HEK293 (cell line): Measurements from ENCODE around the gene TAF1D.
"Not testable (repeated sequence)": the region's sequence is repeated elsewhere in the genome, so short reads cannot be mapped to it uniquely, and the experiment has no call there.

Source experiments
- CTCF ChIA-PET: fragments of 350-600 bp; formaldehyde crosslinking; extraction: SDS; loops from one replicate; lab custom pipeline; 2021; ENCODE audit warnings: antibody characterized with exemption; lab: Yijun Ruan, JAX
- POLR2A ChIA-PET: fragments of 300-600 bp; formaldehyde crosslinking; extraction: SDS; loops from one replicate; lab custom pipeline; 2020; ENCODE audit warnings: antibody characterized with exemption, inconsistent platforms; lab: Yijun Ruan, JAX
- H3K27ac ChIP-seq: fragments of 200-500 bp; sonication (Bioruptor generic); 2 replicates; pipeline ENCODE4 v1.5.1; 2014; ENCODE audit warnings: low read depth, low read length, control low read depth, inconsistent platforms; ENCODE audit errors: extremely low read depth
- H3K36me3 ChIP-seq, 2 experiments: fragments of 200-500 bp in 1 of 2; sonication (Bioruptor generic) in 1 of 2; 1 replicate in 1 of 2; 2 replicates in 1 of 2; pipeline ENCODE4 v1.5.1; 2014 to 2017; ENCODE audit warnings: inconsistent platforms in 2 of 2, low read length in 2 of 2; ENCODE audit not compliant: control insufficient read depth in 2 of 2, insufficient read depth in 1 of 2
- H3K4me1 ChIP-seq: fragments of 200-500 bp; sonication (Bioruptor generic); 2 replicates; pipeline ENCODE4 v1.5.1; 2014; ENCODE audit warnings: mild to moderate bottlenecking, low read length, inconsistent platforms; ENCODE audit not compliant: control insufficient read depth, insufficient read depth
- H3K4me3 ChIP-seq: 2 replicates; pipeline ENCODE4 v1.5.1; 2011; ENCODE audit warnings: low read depth, mild to moderate bottlenecking, control low read depth, low read length, moderate library complexity
- H3K9me3 ChIP-seq: fragments of 200-500 bp; sonication (Bioruptor generic); 2 replicates; pipeline ENCODE4 v1.5.1; 2014; ENCODE audit warnings: low read depth, low read length, inconsistent platforms; ENCODE audit not compliant: control insufficient read depth, insufficient read depth
- GFI1B ChIP-seq: fragments of 450-650 bp; formaldehyde crosslinking; IDR thresholded peaks from 2 replicates; pipeline ENCODE4 v1.5.1; 2016; ENCODE audit warnings: missing biosample characterization, missing genetic modification characterization
- KLF10 ChIP-seq: fragments of 450-650 bp; IDR thresholded peaks from 2 replicates; pipeline ENCODE4 v1.5.1; 2018; ENCODE audit warnings: missing biosample characterization, mild to moderate bottlenecking, missing genetic modification characterization
- SCRT2 ChIP-seq: fragments of 450-650 bp; formaldehyde crosslinking; IDR thresholded peaks from 2 replicates; pipeline ENCODE4 v1.5.1; 2016; ENCODE audit warnings: missing biosample characterization, missing genetic modification characterization
- WT1 ChIP-seq: fragments of 450-650 bp; formaldehyde crosslinking; IDR thresholded peaks from 2 replicates; pipeline ENCODE4 v1.5.1; 2016; ENCODE audit warnings: missing biosample characterization, missing genetic modification characterization
- ZBTB1 ChIP-seq: fragments of 450-650 bp; formaldehyde crosslinking; IDR thresholded peaks from 2 replicates; pipeline ENCODE4 v1.5.1; 2016; ENCODE audit warnings: missing biosample characterization, missing genetic modification characterization
- ZBTB48 ChIP-seq: fragments of 450-650 bp; formaldehyde crosslinking; IDR thresholded peaks from 2 replicates; pipeline ENCODE4 v1.5.1; 2016; ENCODE audit warnings: missing biosample characterization, missing genetic modification characterization
- ZBTB8A ChIP-seq: fragments of 450-650 bp; formaldehyde crosslinking; IDR thresholded peaks from 2 replicates; pipeline ENCODE4 v1.5.1; 2016; ENCODE audit warnings: missing biosample characterization, missing genetic modification characterization
- ZFHX2 ChIP-seq: fragments of 450-650 bp; formaldehyde crosslinking; conservative IDR thresholded peaks from 2 replicates; pipeline ENCODE4 v1.5.1; 2016; ENCODE audit warnings: missing biosample characterization, missing genetic modification characterization
- ZIC2 ChIP-seq: fragments of 450-650 bp; formaldehyde crosslinking; IDR thresholded peaks from 2 replicates; pipeline ENCODE4 v1.5.1; 2016; ENCODE audit warnings: missing biosample characterization, missing genetic modification characterization
- ZNF146 ChIP-seq: fragments of 450-650 bp; formaldehyde crosslinking; IDR thresholded peaks from 2 replicates; pipeline ENCODE4 v1.5.1; 2016; ENCODE audit warnings: missing biosample characterization, missing genetic modification characterization
- ZNF521 ChIP-seq: fragments of 450-650 bp; formaldehyde crosslinking; IDR thresholded peaks from 2 replicates; pipeline ENCODE4 v1.5.1; 2017; ENCODE audit warnings: missing biosample characterization, mild to moderate bottlenecking, missing genetic modification characterization
- TF ChIP-seq, protein P1 (sequence below): fragments of 450-650 bp; formaldehyde crosslinking; IDR thresholded peaks from 2 replicates; pipeline ENCODE4 v1.5.1; 2017; ENCODE audit warnings: missing biosample characterization, missing genetic modification characterization
- TF ChIP-seq, protein P2 (sequence below): fragments of 450-650 bp; formaldehyde crosslinking; IDR thresholded peaks from 2 replicates; pipeline ENCODE4 v1.5.1; 2017; ENCODE audit warnings: missing biosample characterization, missing genetic modification characterization
- TF ChIP-seq, protein P3 (sequence below): fragments of 450-650 bp; formaldehyde crosslinking; IDR thresholded peaks from 2 replicates; pipeline ENCODE4 v1.5.1; 2016; ENCODE audit warnings: missing biosample characterization, missing genetic modification characterization
- TF ChIP-seq, protein P4 (sequence below): fragments of 450-650 bp; formaldehyde crosslinking; IDR thresholded peaks from 2 replicates; pipeline ENCODE4 v1.5.1; 2016; ENCODE audit warnings: missing biosample characterization, missing genetic modification characterization, borderline replicate concordance

Gene TAF1D

DNA sequence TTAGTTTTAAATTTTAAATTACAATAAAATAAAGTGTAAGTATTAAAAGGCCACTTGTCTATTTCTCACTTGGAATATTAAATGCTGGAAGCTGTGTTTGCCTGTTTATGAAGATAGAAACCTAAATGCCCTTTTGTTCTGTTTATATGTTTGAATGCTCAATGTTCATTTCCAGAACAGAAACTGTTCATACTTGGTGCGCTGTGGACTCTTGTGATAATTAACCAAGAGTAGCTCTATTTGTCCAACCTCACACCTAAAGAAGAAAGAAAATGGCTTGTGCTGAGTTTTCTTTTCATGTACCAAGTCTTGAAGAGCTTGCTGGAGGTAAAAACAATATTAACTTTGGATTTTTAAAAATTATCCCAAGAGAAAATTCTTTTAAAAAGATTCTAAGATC lies 5.8 kb upstream of the TAF1D start (continued):
- TF ChIP-seq, protein P1, sequence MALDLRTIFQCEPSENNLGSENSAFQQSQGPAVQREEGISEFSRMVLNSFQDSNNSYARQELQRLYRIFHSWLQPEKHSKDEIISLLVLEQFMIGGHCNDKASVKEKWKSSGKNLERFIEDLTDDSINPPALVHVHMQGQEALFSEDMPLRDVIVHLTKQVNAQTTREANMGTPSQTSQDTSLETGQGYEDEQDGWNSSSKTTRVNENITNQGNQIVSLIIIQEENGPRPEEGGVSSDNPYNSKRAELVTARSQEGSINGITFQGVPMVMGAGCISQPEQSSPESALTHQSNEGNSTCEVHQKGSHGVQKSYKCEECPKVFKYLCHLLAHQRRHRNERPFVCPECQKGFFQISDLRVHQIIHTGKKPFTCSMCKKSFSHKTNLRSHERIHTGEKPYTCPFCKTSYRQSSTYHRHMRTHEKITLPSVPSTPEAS (tag by site-specific recombination): no peak
- TF ChIP-seq ZNF521 (tag by site-specific recombination): no peak
- no peak for TF ChIP-seq WT1
- no peak for TF ChIP-seq ZFHX2 (tag by site-specific recombination)
- TF ChIP-seq, protein P2, sequence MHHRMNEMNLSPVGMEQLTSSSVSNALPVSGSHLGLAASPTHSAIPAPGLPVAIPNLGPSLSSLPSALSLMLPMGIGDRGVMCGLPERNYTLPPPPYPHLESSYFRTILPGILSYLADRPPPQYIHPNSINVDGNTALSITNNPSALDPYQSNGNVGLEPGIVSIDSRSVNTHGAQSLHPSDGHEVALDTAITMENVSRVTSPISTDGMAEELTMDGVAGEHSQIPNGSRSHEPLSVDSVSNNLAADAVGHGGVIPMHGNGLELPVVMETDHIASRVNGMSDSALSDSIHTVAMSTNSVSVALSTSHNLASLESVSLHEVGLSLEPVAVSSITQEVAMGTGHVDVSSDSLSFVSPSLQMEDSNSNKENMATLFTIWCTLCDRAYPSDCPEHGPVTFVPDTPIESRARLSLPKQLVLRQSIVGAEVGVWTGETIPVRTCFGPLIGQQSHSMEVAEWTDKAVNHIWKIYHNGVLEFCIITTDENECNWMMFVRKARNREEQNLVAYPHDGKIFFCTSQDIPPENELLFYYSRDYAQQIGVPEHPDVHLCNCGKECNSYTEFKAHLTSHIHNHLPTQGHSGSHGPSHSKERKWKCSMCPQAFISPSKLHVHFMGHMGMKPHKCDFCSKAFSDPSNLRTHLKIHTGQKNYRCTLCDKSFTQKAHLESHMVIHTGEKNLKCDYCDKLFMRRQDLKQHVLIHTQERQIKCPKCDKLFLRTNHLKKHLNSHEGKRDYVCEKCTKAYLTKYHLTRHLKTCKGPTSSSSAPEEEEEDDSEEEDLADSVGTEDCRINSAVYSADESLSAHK: no peak
- no peak for TF ChIP-seq GFI1B (tag by site-specific recombination)

DNA sequence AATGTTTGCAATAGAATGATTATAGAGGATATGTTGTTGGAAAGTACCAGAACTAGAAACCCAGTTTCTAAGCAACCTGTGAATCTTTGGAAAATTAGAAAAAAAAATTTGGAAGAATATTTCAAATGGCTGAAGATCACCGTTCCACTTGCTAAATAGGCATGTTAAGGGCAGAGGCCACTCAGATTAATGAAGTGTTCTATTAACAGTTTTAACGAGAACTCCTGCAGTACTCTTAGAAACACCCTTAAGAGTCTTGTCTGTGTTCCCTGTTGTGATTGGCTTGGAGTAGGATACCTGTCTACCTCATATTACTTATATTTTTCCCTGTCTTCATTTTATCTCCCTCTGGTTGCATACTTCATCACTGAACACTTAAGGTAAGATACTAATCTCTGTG lies 4.8 kb upstream of the TAF1D start:
- Histone ChIP-seq H3K27ac (no peak overlapping the region), H3K9me3 (no peaks in the 10 kb centered on the region), H3K4me3 (no peak overlapping the region), H3K4me1 (no peaks in the 10 kb centered on the region), H3K36me3 (peaks cover 0 to 7% of the 10 kb centered on the region in 2 experiments; a peak in 2 of 3 replicates)
- POLR2A ChIA-PET: interaction anchor here (1.4 kb wide), 1 partner anchor 38 kb away, joined by 4 read pairs; the partner anchor contains the start of gene MED17
- CTCF ChIA-PET: no interaction called here
- TF ChIP-seq SCRT2: no peak
- no peak for TF ChIP-seq ZIC2
- no peak for TF ChIP-seq ZNF146 (tag by site-specific recombination)
- TF ChIP-seq, protein P3, sequence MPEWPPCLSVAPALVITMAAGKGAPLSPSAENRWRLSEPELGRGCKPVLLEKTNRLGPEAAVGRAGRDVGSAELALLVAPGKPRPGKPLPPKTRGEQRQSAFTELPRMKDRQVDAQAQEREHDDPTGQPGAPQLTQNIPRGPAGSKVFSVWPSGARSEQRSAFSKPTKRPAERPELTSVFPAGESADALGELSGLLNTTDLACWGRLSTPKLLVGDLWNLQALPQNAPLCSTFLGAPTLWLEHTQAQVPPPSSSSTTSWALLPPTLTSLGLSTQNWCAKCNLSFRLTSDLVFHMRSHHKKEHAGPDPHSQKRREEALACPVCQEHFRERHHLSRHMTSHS (tag by site-specific recombination): no peak
- no peak for TF ChIP-seq ZBTB8A
- no peak for TF ChIP-seq ZBTB48 (tag by site-specific recombination)
- no peak for TF ChIP-seq KLF10 (tag by site-specific recombination)
- no peak for TF ChIP-seq ZBTB1
- TF ChIP-seq, protein P4, sequence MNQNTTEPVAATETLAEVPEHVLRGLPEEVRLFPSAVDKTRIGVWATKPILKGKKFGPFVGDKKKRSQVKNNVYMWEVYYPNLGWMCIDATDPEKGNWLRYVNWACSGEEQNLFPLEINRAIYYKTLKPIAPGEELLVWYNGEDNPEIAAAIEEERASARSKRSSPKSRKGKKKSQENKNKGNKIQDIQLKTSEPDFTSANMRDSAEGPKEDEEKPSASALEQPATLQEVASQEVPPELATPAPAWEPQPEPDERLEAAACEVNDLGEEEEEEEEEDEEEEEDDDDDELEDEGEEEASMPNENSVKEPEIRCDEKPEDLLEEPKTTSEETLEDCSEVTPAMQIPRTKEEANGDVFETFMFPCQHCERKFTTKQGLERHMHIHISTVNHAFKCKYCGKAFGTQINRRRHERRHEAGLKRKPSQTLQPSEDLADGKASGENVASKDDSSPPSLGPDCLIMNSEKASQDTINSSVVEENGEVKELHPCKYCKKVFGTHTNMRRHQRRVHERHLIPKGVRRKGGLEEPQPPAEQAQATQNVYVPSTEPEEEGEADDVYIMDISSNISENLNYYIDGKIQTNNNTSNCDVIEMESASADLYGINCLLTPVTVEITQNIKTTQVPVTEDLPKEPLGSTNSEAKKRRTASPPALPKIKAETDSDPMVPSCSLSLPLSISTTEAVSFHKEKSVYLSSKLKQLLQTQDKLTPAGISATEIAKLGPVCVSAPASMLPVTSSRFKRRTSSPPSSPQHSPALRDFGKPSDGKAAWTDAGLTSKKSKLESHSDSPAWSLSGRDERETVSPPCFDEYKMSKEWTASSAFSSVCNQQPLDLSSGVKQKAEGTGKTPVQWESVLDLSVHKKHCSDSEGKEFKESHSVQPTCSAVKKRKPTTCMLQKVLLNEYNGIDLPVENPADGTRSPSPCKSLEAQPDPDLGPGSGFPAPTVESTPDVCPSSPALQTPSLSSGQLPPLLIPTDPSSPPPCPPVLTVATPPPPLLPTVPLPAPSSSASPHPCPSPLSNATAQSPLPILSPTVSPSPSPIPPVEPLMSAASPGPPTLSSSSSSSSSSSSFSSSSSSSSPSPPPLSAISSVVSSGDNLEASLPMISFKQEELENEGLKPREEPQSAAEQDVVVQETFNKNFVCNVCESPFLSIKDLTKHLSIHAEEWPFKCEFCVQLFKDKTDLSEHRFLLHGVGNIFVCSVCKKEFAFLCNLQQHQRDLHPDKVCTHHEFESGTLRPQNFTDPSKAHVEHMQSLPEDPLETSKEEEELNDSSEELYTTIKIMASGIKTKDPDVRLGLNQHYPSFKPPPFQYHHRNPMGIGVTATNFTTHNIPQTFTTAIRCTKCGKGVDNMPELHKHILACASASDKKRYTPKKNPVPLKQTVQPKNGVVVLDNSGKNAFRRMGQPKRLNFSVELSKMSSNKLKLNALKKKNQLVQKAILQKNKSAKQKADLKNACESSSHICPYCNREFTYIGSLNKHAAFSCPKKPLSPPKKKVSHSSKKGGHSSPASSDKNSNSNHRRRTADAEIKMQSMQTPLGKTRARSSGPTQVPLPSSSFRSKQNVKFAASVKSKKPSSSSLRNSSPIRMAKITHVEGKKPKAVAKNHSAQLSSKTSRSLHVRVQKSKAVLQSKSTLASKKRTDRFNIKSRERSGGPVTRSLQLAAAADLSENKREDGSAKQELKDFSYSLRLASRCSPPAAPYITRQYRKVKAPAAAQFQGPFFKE (tag by site-specific recombination): no peak

DNA sequence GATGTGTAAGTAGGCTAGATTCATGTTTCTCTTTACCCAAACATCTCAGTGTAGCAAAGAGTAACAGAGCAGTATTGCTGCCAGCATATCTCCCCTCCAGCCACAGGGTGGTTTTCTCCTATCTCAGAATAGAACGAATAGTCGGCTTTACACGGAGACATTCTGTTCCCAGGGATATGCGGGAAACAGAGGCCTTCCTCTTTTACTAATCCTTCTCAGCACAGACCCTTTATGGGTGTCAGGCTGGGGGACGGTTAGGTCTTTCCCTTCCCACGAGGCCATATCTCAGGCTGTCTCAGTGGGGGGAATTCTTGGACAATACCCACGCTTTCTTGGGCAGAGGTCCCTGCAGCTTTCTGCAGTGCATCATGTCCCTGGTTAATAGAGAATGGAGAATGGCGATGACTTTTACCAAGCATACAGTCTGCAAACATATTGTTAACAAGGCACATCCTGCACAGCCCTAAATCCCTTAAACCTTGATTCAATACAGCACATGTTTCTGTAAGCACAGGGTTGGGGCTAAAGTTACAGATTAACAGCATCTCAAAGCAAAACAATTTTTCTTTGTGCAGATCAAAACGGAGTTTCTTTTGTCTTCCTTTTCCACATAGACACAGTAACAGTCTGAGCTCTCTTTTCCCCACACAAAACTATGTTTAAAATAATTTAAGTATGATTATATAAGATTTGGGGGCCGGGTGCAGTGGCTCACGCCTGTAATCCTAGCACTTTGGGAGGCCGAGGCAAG lies 3.9 kb upstream of the TAF1D start:
- H3K4me1 ChIP-seq, H3K36me3 ChIP-seq, H3K9me3 ChIP-seq, CTCF ChIA-PET, H3K27ac ChIP-seq, H3K4me3 ChIP-seq: not testable (repeated sequence)
- POLR2A ChIA-PET: interaction anchor here (1.4 kb wide), 1 partner anchor 39 kb away, joined by 4 read pairs; the partner anchor contains the start of gene MED17
